Heart left ventricle (tissue), 16 donors: ENCODE measurements around the gene DNAH7. TPM values are rescaled to one million over a fixed set of nuclear protein-coding genes. Genes with fewer than 3 reads are reported as not detected.

Experiments used
- ATAC-seq, 4 donors: fragments of 200-7000 bp; cut with Tn5 transposase; one replicate each; pipeline ENCODE4 v1.9.1; 2020 to 2022; ENCODE audit warnings: moderate library complexity in 4 of 4, mild to moderate bottlenecking in 3 of 4, moderate number of reproducible peaks in 1 of 4
- DNase-seq, 5 donors: peaks; one replicate each; pipeline ENCODE4 v3.0.0-alpha.2; 2020
- H3K27ac ChIP-seq, 12 donors: fragments of 200-600 bp; sonication (generic) in 4 of 12; one replicate each; pipeline versions ENCODE4 v1.5.0 to v1.8.0; 2016 to 2022; ENCODE audit warnings: mild to moderate bottlenecking in 2 of 12
- H3K27me3 ChIP-seq, 9 donors: fragments of 200-600 bp; sonication (generic) in 2 of 9; one replicate each; pipeline versions ENCODE4 v1.5.1 to v1.8.0; 2016 to 2022; ENCODE audit warnings: mild to moderate bottlenecking in 3 of 9
- H3K36me3 ChIP-seq, 9 donors: fragments of 200-600 bp; sonication (generic) in 2 of 9; one replicate each; pipeline versions ENCODE4 v1.5.0 to v1.8.0; 2018 to 2022; ENCODE audit warnings: mild to moderate bottlenecking in 2 of 9
- H3K4me1 ChIP-seq, 12 donors: fragments of 200-600 bp; sonication (generic) in 4 of 12; one replicate each; pipeline versions ENCODE4 v1.5.0 to v1.8.0; 2016 to 2022; ENCODE audit warnings: mild to moderate bottlenecking in 3 of 12
- H3K4me3 ChIP-seq, 12 donors: fragments of 200-600 bp; sonication (generic) in 4 of 12; one replicate each; pipeline versions ENCODE4 v1.5.0 to v1.8.0; 2017 to 2022; ENCODE audit warnings: mild to moderate bottlenecking in 9 of 12, moderate library complexity in 4 of 12
- H3K9me3 ChIP-seq, 12 donors: fragments of 200-600 bp; sonication (generic) in 4 of 12; one replicate each; pipeline versions ENCODE4 v1.5.0 to v1.8.0; 2016 to 2022; ENCODE audit warnings: mild to moderate bottlenecking in 1 of 12
- POLR2A ChIP-seq, 2 donors: fragments of 450-650 bp; IDR thresholded peaks; one replicate each; pipeline ENCODE4 v1.6.1; 2017; ENCODE audit warnings: antibody characterized with exemption in 2 of 2, mild to moderate bottlenecking in 2 of 2, moderate library complexity in 2 of 2
- WGBS, 4 donors: extraction: QIAGEN DNeasy Blood & Tissue Kit in 2 of 4; methylation state at CpG; one replicate each; pipeline versions ENCODE4 v1.1.5 to v1.1.7; 2013 to 2018; 5-methylcytosine and 5-hydroxymethylcytosine counted together
- intact Hi-C, 10 donors: fragments of 100-400 bp; cut with DNase I; formaldehyde crosslinking; loops; one replicate each; pipeline versions ENCODE4 v1.11.1 to v1.14.2; 2022
- polyA plus RNA-seq, 2 donors: library from polyadenylated mRNA; stranded (reverse); fragments of 200-250 nt; gene quantifications; one replicate each; pipeline ENCODE4 v1.2.3, GENCODE V29; 2013
- total RNA-seq, 9 donors: library from RNA; depleted of rRNA in 2 of 9; stranded (reverse); fragments of >200 nt in 2 of 9; fragmentation: NEBNext Ultra II Directional in 3 of 9; extraction: Animal tissue kit (Norgen Biotek cat#: 25700) in 3 of 9; gene quantifications; one replicate each; pipeline versions ENCODE4 v1.1.0 to v1.2.4, GENCODE V29; 2016 to 2023
- TF ChIP-seq, protein P1 (sequence below), 12 donors: fragments of 200-600 bp; sonication (generic) in 4 of 12; IDR thresholded peaks; one replicate each; pipeline versions ENCODE4 v1.5.0 to v1.8.0; 2018 to 2022; ENCODE audit warnings: antibody characterized with exemption in 12 of 12, mild to moderate bottlenecking in 5 of 12
- donor health status: ischemic (EF 13 %, LVEDD 7.1; RV severe dilation, severe dysfunction).
- donor health status: healthy with polysubstance abuse.
- donor health status: DM: no; HTN: yes; CAD: no.
- donor health status: DM: no; HTN: no; CAD: no.
- donor health status: ischemic (EF 25% LVEDD 6.9; RV normal size, moderate dysfunction).
- donor health status: ischemic (EF 25% LVEDD 5.7; RV mildly dilated, moderate dysfunction).
- donor health status: healthy.
- donor health status: DM: yes; HTN: yes; CAD: no.
- donor health status: ischemic (EF 35%, LVEDD 5.7; RV mildly dilated, moderate dysfunction).
- donor health status: nonischemic (EF 11% LVEDD 7.7; RV severe dilation, severe dysfunction).
- donor health status: DM: yes; HTN: yes; CAD: no.
- donor health status: PGD.
- donor health status: ischemic (EF 29% LVEDD 5.4; RV normal size, mild dysfunction).
- donor health status: nonischemic (EF 23%, LVEDD 6.1; RV moderate dilation, normal function).

The DNAH7 gene
- total and polyA plus RNA-seq, 11 donors = 0.08 to 1.5 (median 0.40) TPM; not detected in 1

DNA sequence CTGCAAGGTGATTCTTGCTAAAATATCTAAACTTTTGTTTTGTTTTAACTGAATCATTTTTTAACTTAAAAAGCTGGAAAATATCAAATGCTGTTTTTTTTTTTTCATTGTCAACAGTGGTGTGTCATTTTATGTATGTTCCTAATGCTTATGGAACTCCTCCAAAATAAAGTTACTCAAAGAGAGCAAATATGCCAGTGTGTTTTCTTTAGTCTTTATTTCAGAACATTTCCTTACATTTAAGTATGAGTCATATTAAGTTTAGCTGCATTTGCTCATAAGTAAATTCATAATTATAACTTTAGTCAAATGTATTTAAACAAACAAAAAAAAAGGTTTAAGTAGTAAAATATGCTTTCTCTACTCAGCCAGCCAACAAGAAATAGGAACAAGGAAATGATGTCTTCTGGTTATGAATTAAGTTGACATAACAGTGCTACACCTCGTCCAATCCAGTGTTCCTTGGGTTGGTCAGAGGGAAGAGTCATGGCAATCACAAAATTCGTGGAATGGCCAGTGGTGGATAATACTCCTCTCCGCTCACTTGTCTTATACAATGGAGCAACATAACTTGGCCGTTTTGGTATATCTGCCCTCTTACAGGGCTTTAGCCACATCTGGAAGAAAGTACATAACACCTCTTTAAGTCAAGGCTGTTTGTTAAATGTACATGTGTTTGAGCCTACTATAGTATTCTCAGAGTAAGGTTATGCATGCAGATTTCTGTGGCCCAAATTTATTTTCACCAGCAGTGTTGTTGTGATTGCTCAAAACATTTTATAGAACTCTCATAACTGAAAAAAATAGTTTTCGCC is 330.9 kb downstream of the DNAH7 start:
- no peak overlapping the region for H3K4me3 ChIP-seq
- ATAC-seq (no peak), DNase-seq (no peak)
- no peaks in the 10 kb centered on the region for H3K9me3 ChIP-seq
- H3K27me3 ChIP-seq = no peaks in the 10 kb centered on the region
- H3K4me1 ChIP-seq = no peaks in the 10 kb centered on the region
- peaks cover 0 to 32% (median 13%) of the 10 kb centered on the region in 9 donors for H3K36me3 ChIP-seq
- intact Hi-C loops = no loop called here
- TF ChIP-seq, protein P1, sequence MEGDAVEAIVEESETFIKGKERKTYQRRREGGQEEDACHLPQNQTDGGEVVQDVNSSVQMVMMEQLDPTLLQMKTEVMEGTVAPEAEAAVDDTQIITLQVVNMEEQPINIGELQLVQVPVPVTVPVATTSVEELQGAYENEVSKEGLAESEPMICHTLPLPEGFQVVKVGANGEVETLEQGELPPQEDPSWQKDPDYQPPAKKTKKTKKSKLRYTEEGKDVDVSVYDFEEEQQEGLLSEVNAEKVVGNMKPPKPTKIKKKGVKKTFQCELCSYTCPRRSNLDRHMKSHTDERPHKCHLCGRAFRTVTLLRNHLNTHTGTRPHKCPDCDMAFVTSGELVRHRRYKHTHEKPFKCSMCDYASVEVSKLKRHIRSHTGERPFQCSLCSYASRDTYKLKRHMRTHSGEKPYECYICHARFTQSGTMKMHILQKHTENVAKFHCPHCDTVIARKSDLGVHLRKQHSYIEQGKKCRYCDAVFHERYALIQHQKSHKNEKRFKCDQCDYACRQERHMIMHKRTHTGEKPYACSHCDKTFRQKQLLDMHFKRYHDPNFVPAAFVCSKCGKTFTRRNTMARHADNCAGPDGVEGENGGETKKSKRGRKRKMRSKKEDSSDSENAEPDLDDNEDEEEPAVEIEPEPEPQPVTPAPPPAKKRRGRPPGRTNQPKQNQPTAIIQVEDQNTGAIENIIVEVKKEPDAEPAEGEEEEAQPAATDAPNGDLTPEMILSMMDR (IDR thresholded peaks at IDR 0.05) = no peak
- no peak for TF ChIP-seq POLR2A (IDR thresholded peaks at IDR 0.05)
- no peak overlapping the region for H3K27ac ChIP-seq
- WGBS, 4 donors = 84 to 90% (median 87%) methylated on average over 5 of the region's 5 CpGs

DNA sequence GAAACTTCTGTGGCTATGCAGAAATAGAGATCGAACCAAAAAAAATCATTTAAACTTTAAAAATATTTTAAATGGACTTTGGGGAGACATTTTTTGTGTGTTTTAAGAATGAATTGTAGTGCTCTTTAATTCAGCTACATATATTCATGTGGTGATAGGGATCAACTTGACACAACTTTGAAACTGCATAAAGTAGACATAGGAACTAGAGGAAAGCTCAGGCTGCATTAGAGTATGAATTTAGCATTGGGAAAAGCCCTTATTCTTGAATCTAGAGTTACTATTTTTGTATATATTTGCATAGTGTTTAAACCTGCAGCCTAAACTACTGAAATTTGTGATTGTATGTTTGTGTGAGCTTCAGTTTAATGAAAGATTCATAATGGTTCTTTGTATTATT is 333.3 kb downstream of the DNAH7 start:
- no peak overlapping the region for H3K27ac ChIP-seq
- H3K4me1 ChIP-seq = no peaks in the 10 kb centered on the region
- no peaks in the 10 kb centered on the region for H3K27me3 ChIP-seq
- H3K36me3 ChIP-seq = peaks cover 0 to 47% (median 28%) of the 10 kb centered on the region in 9 donors
- H3K4me3 ChIP-seq = no peak overlapping the region
- intact Hi-C loops = no loop called here
- ATAC-seq = no peak
- H3K9me3 ChIP-seq = no peaks in the 10 kb centered on the region
- 98 to 100% (median 99%) methylated on average over 1 of the region's 1 CpG for WGBS, 4 donors
- no peak for DNase-seq
- TF ChIP-seq, protein P1 (IDR thresholded peaks at IDR 0.05) = no peak
- TF ChIP-seq POLR2A (IDR thresholded peaks at IDR 0.05) = no peak

DNA sequence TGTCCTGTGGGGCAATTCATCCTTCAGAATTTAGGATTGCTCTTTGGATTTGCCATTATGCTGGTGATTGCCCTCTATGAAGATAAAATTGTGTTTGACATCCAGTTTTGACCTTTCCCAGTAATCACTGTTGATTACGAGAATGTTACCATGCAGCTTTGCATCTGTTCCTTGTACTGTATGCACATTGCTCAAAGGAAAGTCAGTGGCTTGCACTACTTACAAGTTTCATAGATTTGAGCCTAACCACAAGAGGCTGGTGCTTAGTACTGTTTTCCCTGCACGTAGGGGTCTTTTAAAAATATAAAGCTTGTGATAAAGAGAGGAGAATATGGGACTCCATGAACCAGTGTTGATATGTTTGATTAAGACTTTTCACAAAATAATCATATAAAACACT is 333.7 kb downstream of the DNAH7 start:
- no peak overlapping the region for H3K27ac ChIP-seq
- DNase-seq (no peak), ATAC-seq (no peak)
- no peaks in the 10 kb centered on the region for H3K9me3 ChIP-seq
- intact Hi-C loops = no loop called here
- H3K4me1 ChIP-seq = no peaks in the 10 kb centered on the region
- H3K27me3 ChIP-seq = no peaks in the 10 kb centered on the region
- H3K36me3 ChIP-seq = peaks cover 0 to 51% (median 30%) of the 10 kb centered on the region in 9 donors
- no peak for TF ChIP-seq POLR2A (IDR thresholded peaks at IDR 0.05)
- TF ChIP-seq, protein P1 (IDR thresholded peaks at IDR 0.05) = no peak
- WGBS, 4 donors = 87 to 91% (median 89%) methylated on average over 2 of the region's 2 CpGs
- no peak overlapping the region for H3K4me3 ChIP-seq

DNA sequence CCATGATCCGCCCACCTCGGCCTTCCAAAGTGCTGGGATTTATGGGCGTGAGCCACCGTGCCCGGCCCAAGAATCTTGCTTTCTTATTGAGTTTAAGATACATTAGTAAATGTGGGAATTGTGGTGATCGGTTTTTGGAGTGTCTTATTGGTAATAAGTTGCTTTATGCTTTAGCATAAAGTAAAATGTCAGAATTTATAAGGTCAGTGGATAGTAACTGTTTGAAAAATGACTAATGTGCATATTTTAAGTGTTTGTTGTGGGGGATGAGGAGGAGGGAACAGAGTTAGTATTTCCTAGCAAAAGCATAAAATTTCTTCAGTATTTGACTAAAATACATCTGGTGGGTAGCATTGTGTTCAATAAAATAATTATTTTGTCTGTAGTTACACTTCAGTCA is 334.2 kb downstream of the DNAH7 start:
- intact Hi-C loops = no loop called here
- Histone ChIP-seq H3K36me3 (peaks cover 0 to 56% (median 30%) of the 10 kb centered on the region in 9 donors), H3K27me3 (no peaks in the 10 kb centered on the region), H3K9me3 (no peaks in the 10 kb centered on the region), H3K27ac (no peak overlapping the region), H3K4me3 (no peak overlapping the region), H3K4me1 (no peaks in the 10 kb centered on the region)
- WGBS, 4 donors = 92 to 98% (median 96%) methylated on average over 6 of the region's 6 CpGs
- TF ChIP-seq, protein P1 (IDR thresholded peaks at IDR 0.05) = no peak
- no peak for TF ChIP-seq POLR2A (IDR thresholded peaks at IDR 0.05)
- DNase-seq (no peak), ATAC-seq (no peak)
